Right atrium auricular region (tissue), 2 donors: ENCODE data around the gene SPEF1. TPM values are rescaled to one million over a fixed set of nuclear protein-coding genes. Genes with fewer than 3 reads are reported as not detected.

Experiments used
- DNase-seq: peaks from one replicate; pipeline ENCODE4 v3.0.0-alpha.2; 2019; ENCODE audit warnings: low spot score
- H3K27ac ChIP-seq, 2 donors: fragments of 200-600 bp; sonication (generic); 1 replicate in 1 of 2; 2 replicates in 1 of 2; pipeline ENCODE4 v1.5.1; 2016 to 2019
- H3K27me3 ChIP-seq, 2 donors: fragments of 200-600 bp; sonication (generic); one replicate each; pipeline versions ENCODE4 v1.5.1 to v1.6.0; 2017 to 2019
- H3K36me3 ChIP-seq: fragments of 200-600 bp; sonication (generic); one replicate; pipeline ENCODE4 v1.5.1; 2016
- H3K4me1 ChIP-seq, 2 donors: fragments of 200-600 bp; sonication (generic); one replicate each; pipeline versions ENCODE4 v1.5.1 to v1.6.0; 2017 to 2019
- H3K4me3 ChIP-seq, 2 donors: fragments of 200-600 bp; sonication (generic); 1 replicate in 1 of 2; 2 replicates in 1 of 2; pipeline ENCODE4 v1.5.1; 2017 to 2019; ENCODE audit warnings: mild to moderate bottlenecking in 1 of 2, moderate library complexity in 1 of 2
- H3K9me3 ChIP-seq, 2 donors: fragments of 200-600 bp; sonication (generic); one replicate each; pipeline ENCODE4 v1.5.1; 2019
- CTCF ChIP-seq, 2 donors: fragments of 200-600 bp; sonication (generic); IDR thresholded peaks; one replicate each; pipeline ENCODE4 v1.5.1; 2019; ENCODE audit warnings: antibody characterized with exemption in 2 of 2
- total RNA-seq, 2 donors: library from RNA; depleted of rRNA; stranded (reverse); fragments of >200 nt; gene quantifications; one replicate each; pipeline ENCODE4 v1.1.0, GENCODE V29; 2016

SPEF1 gene
- total RNA-seq, 2 donors from 2014 or later: 0.31 TPM; not detected in 1

- H3K27ac ChIP-seq: no peak overlapping the region
- no peaks in the 10 kb centered on the region for H3K27me3 ChIP-seq
- peaks cover 0 to 41% of the 10 kb centered on the region in 2 donors for H3K4me1 ChIP-seq
These were observed 20.1 kb upstream of the SPEF1 start for GRCh38 chr20:3801299-3801698.

GRCh38 chr20:3800878-3801260 lies 19.6 kb upstream of the SPEF1 start:
- no peak for TF ChIP-seq CTCF (IDR thresholded peaks at IDR 0.05)
- Histone ChIP-seq H3K4me1 (peaks cover 0 to 37% of the 10 kb centered on the region in 2 donors), H3K4me3 (no peak overlapping the region), H3K27me3 (no peaks in the 10 kb centered on the region), H3K27ac (no peak overlapping the region), H3K36me3 (peaks cover 35% of the 10 kb centered on the region), H3K9me3 (no peaks in the 10 kb centered on the region)
- no peak for DNase-seq

More at GRCh38 chr20:3801299-3801698, 20.1 kb upstream of the SPEF1 start:
- no peak for DNase-seq
- H3K9me3 ChIP-seq: no peaks in the 10 kb centered on the region
- peaks cover 35% of the 10 kb centered on the region for H3K36me3 ChIP-seq
- TF ChIP-seq CTCF (IDR thresholded peaks at IDR 0.05): no peak
- no peak overlapping the region for H3K4me3 ChIP-seq

GRCh38 chr20:3800256-3800877 lies 19.1 kb upstream of the SPEF1 start:
- Histone ChIP-seq H3K4me1 (peaks cover 0 to 34% of the 10 kb centered on the region in 2 donors), H3K9me3 (no peaks in the 10 kb centered on the region), H3K27ac (no peak overlapping the region), H3K4me3 (no peak overlapping the region), H3K36me3 (peaks cover 35% of the 10 kb centered on the region), H3K27me3 (no peaks in the 10 kb centered on the region)
- no peak for DNase-seq
- TF ChIP-seq CTCF (IDR thresholded peaks at IDR 0.05): no peak

- Histone ChIP-seq H3K36me3 (peaks cover 31% of the 10 kb centered on the region), H3K9me3 (no peaks in the 10 kb centered on the region), H3K27me3 (no peaks in the 10 kb centered on the region), H3K27ac (no peak overlapping the region), H3K4me1 (peaks cover 0 to 40% of the 10 kb centered on the region in 2 donors), H3K4me3 (no peak overlapping the region)
- no peak for DNase-seq
- TF ChIP-seq CTCF (IDR thresholded peaks at IDR 0.05): no peak
These were observed 17.6 kb upstream of the SPEF1 start for GRCh38 chr20:3798908-3799248.

GRCh38 chr20:3798373-3798768 lies 17.1 kb upstream of the SPEF1 start:
- Histone ChIP-seq H3K4me1 (peaks cover 0 to 40% of the 10 kb centered on the region in 2 donors), H3K4me3 (no peak overlapping the region), H3K36me3 (peaks cover 26% of the 10 kb centered on the region), H3K27me3 (no peaks in the 10 kb centered on the region), H3K9me3 (no peaks in the 10 kb centered on the region), H3K27ac (no peak overlapping the region)
- TF ChIP-seq CTCF (IDR thresholded peaks at IDR 0.05): no peak
- DNase-seq: no peak
